PC-9 (cell line): ENCODE measurements around the gene ELAPOR2. TPM values are rescaled to one million over a fixed set of nuclear protein-coding genes. Genes with fewer than 3 reads are reported as not detected.

ENCODE experiments used
- BruUV-seq: library from RNA; stranded (reverse); fragments of 400-500 nt; replicated peaks from 2 replicates; lab custom pipeline; 2021; lab: Mats Ljungman, UMichigan
- CTCF ChIA-PET: fragments of 300-600 bp; sonication (Branson Sonifier 250); formaldehyde crosslinking; loops from one replicate; lab custom pipeline; 2022; ENCODE audit warnings: antibody characterized with exemption; lab: Charles Lee
- POLR2A ChIA-PET: fragments of 300-600 bp; sonication (Branson Sonifier 250); formaldehyde crosslinking; loops from one replicate; lab custom pipeline; 2022; ENCODE audit warnings: antibody characterized with exemption; ENCODE audit not compliant: unreplicated experiment; lab: Charles Lee
- DNase-seq, 2 experiments: peaks; one replicate each; pipeline versions ENCODE4 v3.0.0 to v3.0.0-alpha.2; 2015 to 2022; ENCODE audit warnings: mixed read lengths in 1 of 2
- H2AFZ ChIP-seq: fragments of 200-600 bp; sonication (generic); 2 replicates; pipeline ENCODE4 v1.8.1; 2017; ENCODE audit warnings: antibody characterized with exemption
- H3F3A ChIP-seq: fragments of 200-600 bp; sonication (generic); 2 replicates; pipeline ENCODE4 v1.8.1; 2017; ENCODE audit warnings: antibody characterized with exemption, mild to moderate bottlenecking, low read depth; ENCODE audit not compliant: insufficient read depth
- H3K27ac ChIP-seq: fragments of 200-600 bp; sonication (generic); 2 replicates; pipeline ENCODE4 v1.6.1; 2016; ENCODE audit warnings: mixed run types
- H3K27me3 ChIP-seq: fragments of 200-600 bp; sonication (generic); 2 replicates; pipeline ENCODE4 v1.6.1; 2016; ENCODE audit warnings: low read depth, mixed run types; ENCODE audit not compliant: insufficient read depth
- H3K36me3 ChIP-seq: fragments of 200-600 bp; sonication (generic); 2 replicates; pipeline ENCODE4 v1.6.1; 2016; ENCODE audit warnings: low read depth, mixed run types
- H3K4me1 ChIP-seq: fragments of 200-600 bp; sonication (generic); replicated peaks from 2 replicates; pipeline ENCODE4 v1.6.1; 2016; ENCODE audit warnings: mixed run types; ENCODE audit not compliant: insufficient read depth
- H3K4me2 ChIP-seq: fragments of 200-600 bp; sonication (generic); 2 replicates; pipeline ENCODE4 v1.6.1; 2017; ENCODE audit warnings: mixed run types
- H3K4me3 ChIP-seq: fragments of 200-600 bp; sonication (generic); 2 replicates; pipeline ENCODE4 v1.6.1; 2016; ENCODE audit warnings: mixed run types
- H3K79me2 ChIP-seq: fragments of 200-600 bp; sonication (generic); 2 replicates; pipeline ENCODE4 v1.6.1; 2017; ENCODE audit warnings: low read depth, mixed run types
- H3K9me2 ChIP-seq: fragments of 200-600 bp; sonication (generic); 2 replicates; pipeline ENCODE4 v1.8.1; 2017; ENCODE audit warnings: mild to moderate bottlenecking; ENCODE audit not compliant: insufficient read depth
- H3K9me3 ChIP-seq: fragments of 200-600 bp; sonication (generic); 2 replicates; pipeline ENCODE4 v1.8.1; 2016; ENCODE audit warnings: low read depth; ENCODE audit not compliant: insufficient read depth
- H4K20me1 ChIP-seq: fragments of 200-600 bp; sonication (generic); 2 replicates; pipeline ENCODE4 v1.8.1; 2017; ENCODE audit not compliant: insufficient read depth
- EZH2 ChIP-seq: fragments of 200-600 bp; sonication (generic); IDR thresholded peaks from 2 replicates; pipeline ENCODE4 v1.8.0; 2017; ENCODE audit warnings: antibody characterized with exemption, low read depth
- intact Hi-C: fragments of 100-400 bp; cut with micrococcal nuclease; formaldehyde crosslinking; loops from one replicate; pipeline ENCODE4 v1.10.0; 2022; ENCODE audit not compliant: unreplicated experiment
- total RNA-seq: library from RNA; stranded (reverse); gene quantifications from 2 replicates; pipeline ENCODE4 v1.2.3, GENCODE V29; 2021
- TF ChIP-seq, protein P1 (sequence below): fragments of 200-600 bp; sonication (generic); conservative IDR thresholded peaks from 2 replicates; pipeline ENCODE4 v1.6.1; 2017; ENCODE audit warnings: mixed run types, antibody characterized with exemption, mild to moderate bottlenecking, moderate library complexity

ELAPOR2 gene
- total RNA-seq, 1 experiment from 2014 or later: 11.0 TPM

DNA sequence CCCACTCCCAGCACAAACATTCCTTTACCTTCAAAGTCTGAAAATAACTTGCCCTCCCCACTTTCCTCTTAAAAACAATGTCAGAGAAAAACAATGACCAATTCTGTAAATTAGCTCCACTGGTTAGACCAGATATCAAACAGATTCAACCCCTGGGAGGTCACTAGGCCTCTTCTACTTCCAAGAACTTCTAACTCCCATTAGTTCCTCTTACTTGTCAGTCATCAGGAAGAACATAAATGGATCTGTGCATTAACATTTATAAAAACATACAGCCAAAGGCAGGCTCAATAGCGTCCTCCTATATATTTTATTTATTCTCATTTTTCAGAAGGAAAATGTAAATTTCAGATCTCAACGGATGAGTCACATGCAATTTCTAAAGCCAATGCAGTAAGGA lies 2.2 kb downstream of the ELAPOR2 start:
- Histone ChIP-seq H3K27me3 (no peaks in the 10 kb centered on the region), H2AFZ (no peak overlapping the region), H3K27ac (no peak overlapping the region), H4K20me1 (no peaks in the 10 kb centered on the region), H3F3A (peaks cover 7% of the 10 kb centered on the region), H3K9me2 (no peaks in the 10 kb centered on the region; the same call in 1 of the 2 replicates), H3K36me3 (no peaks in the 10 kb centered on the region), H3K9me3 (no peaks in the 10 kb centered on the region), H3K4me2 (no peak overlapping the region), H3K4me1 (peaks cover 5% of the 10 kb centered on the region; the same call in 1 of the 2 replicates), H3K4me3 (no peak overlapping the region), H3K79me2 (no peaks in the 10 kb centered on the region)
- intact Hi-C loops: loop anchor here (10.0 kb wide), 1 partner anchor 122 kb away; no protein-coding TSS in a partner anchor
- POLR2A ChIA-PET: no interaction called here
- CTCF ChIA-PET: no interaction called here
- TF ChIP-seq, protein P1, sequence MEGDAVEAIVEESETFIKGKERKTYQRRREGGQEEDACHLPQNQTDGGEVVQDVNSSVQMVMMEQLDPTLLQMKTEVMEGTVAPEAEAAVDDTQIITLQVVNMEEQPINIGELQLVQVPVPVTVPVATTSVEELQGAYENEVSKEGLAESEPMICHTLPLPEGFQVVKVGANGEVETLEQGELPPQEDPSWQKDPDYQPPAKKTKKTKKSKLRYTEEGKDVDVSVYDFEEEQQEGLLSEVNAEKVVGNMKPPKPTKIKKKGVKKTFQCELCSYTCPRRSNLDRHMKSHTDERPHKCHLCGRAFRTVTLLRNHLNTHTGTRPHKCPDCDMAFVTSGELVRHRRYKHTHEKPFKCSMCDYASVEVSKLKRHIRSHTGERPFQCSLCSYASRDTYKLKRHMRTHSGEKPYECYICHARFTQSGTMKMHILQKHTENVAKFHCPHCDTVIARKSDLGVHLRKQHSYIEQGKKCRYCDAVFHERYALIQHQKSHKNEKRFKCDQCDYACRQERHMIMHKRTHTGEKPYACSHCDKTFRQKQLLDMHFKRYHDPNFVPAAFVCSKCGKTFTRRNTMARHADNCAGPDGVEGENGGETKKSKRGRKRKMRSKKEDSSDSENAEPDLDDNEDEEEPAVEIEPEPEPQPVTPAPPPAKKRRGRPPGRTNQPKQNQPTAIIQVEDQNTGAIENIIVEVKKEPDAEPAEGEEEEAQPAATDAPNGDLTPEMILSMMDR: no peak
- no peak for TF ChIP-seq EZH2
- no peak for DNase-seq
- no TSS peak for BruUV-seq

DNA sequence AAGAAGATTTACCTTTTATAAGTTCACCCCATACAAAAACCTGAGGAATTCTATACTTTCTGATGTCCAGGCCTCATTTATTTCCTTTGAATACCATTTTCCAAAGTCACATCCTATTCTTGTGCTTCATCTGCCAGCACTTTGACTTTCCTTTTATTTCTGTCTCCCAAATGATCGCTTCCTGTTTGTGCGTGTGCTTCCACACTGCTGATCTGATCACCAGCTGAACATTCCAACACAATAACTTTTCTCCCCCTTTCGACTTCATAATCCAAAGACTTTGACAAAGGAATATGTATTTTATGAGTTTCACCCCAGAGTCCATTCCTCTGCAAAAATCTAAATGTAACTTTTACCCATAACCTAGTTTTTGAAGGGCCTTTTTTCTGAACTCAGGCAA lies 3.1 kb downstream of the ELAPOR2 start:
- no TSS peak for BruUV-seq
- Histone ChIP-seq H3K36me3 (no peaks in the 10 kb centered on the region), H3K9me2 (no peaks in the 10 kb centered on the region; the same call in 1 of the 2 replicates), H3K9me3 (no peaks in the 10 kb centered on the region), H3F3A (peaks cover 7% of the 10 kb centered on the region), H3K79me2 (no peaks in the 10 kb centered on the region), H2AFZ (no peak overlapping the region), H4K20me1 (no peaks in the 10 kb centered on the region), H3K27me3 (no peaks in the 10 kb centered on the region), H3K4me2 (no peak overlapping the region), H3K4me1 (peaks cover 5% of the 10 kb centered on the region; the same call in 1 of the 2 replicates), H3K27ac (no peak overlapping the region), H3K4me3 (no peak overlapping the region)
- ChIA-PET CTCF (no interaction called here), POLR2A (no interaction called here)
- no peak for DNase-seq
- no peak for TF ChIP-seq EZH2
- TF ChIP-seq, protein P1: no peak
- intact Hi-C loops: loop anchor here (10.0 kb wide), 1 partner anchor 122 kb away; no protein-coding TSS in a partner anchor

DNA sequence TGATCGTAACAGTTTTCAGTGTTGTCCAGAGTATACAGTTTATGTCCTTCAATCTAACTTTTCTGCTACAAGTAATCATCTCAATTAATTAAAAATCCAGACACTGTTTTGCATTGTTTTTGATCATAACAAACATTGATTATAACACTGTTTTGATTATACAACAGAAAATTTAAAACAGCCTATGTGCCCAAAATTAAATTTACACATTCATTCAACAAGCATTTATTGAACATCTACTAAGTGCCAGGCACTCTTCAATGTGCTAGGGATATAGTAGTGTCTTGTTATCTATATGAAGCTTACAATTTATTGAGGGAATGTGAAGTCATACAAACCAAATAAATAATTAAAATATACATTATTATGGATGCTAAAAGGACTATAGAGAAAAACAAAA lies 10.6 kb downstream of the ELAPOR2 start:
- intact Hi-C loops: no loop called here
- Histone ChIP-seq H2AFZ (no peak overlapping the region), H3K9me2 (no peaks in the 10 kb centered on the region; the same call in 1 of the 2 replicates), H3K36me3 (no peaks in the 10 kb centered on the region), H3K4me2 (no peak overlapping the region), H3K9me3 (no peaks in the 10 kb centered on the region), H3K4me3 (no peak overlapping the region), H4K20me1 (no peaks in the 10 kb centered on the region), H3K79me2 (no peaks in the 10 kb centered on the region), H3K27ac (no peak overlapping the region), H3K4me1 (no peaks in the 10 kb centered on the region), H3K27me3 (no peaks in the 10 kb centered on the region), H3F3A (no peaks in the 10 kb centered on the region)
- BruUV-seq: no TSS peak
- ChIA-PET CTCF (no interaction called here), POLR2A (no interaction called here)
- no peak for DNase-seq
- TF ChIP-seq, protein P1: no peak
- TF ChIP-seq EZH2: no peak
